NOMO-1 treated with dmso at 0.1 percent for 144 hours (cell line): Measurements from ENCODE around the gene GINS1.
A peak's percentile ranks its signal among the peaks of the same experiment; 100 is the strongest.
"Not testable (repeated sequence)": the region's sequence is repeated elsewhere in the genome, so short reads cannot be mapped to it uniquely, and the experiment has no call there.

ENCODE experiments used
- DNase-seq: peaks from one replicate; lab custom pipeline; 2025; ENCODE audit not compliant: unreplicated experiment; lab: John Stamatoyannopoulos, UW

The GINS1 gene

DNA sequence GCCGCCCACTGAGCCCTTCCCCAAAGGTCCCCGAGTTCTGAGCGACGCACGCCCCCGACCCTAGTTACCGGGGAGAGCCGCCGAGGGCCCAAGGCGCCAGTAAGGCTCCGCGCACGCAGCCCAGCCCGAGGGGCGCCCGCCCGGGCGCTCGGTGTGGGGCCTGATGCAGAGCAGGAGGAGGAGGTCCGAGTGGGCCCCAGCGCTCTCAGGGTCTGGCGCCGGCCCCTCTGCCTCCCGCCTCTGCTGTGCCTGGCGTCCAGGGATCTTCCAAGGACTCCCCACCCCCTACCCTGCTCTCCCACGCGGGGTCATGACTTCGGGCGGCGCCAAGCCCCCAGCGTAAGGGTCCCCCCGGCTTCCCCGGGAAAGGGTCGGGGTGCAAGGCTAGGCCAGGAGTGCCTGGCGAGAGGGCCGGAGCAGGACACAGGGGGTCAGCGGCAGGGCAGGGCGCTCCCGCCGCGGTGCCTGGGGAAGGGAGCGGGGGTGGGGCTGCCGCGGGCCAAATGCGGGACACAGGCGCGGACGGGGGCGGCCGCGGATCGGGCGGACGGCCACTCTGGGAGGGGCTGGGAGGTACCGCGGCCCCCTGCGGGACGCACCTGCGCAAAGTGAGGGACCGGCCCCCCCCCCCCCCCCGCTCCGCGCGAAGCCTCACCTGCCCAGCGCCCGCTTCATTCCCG lies 17.5 kb upstream of the GINS1 start:
- DNase-seq: no peak

GRCh38 chr20:25390538-25391528 lies 16.6 kb upstream of the GINS1 start, which contains the start of gene ABHD12:
Gene ABHD12 (minus strand): TSS chr20:25390835. CDS start chr20:25390703, 132 bp downstream.
- peak; percentile 95 for DNase-seq

GRCh38 chr20:25394276-25394675 lies 13.2 kb upstream of the GINS1 start:
- no peak for DNase-seq

DNA sequence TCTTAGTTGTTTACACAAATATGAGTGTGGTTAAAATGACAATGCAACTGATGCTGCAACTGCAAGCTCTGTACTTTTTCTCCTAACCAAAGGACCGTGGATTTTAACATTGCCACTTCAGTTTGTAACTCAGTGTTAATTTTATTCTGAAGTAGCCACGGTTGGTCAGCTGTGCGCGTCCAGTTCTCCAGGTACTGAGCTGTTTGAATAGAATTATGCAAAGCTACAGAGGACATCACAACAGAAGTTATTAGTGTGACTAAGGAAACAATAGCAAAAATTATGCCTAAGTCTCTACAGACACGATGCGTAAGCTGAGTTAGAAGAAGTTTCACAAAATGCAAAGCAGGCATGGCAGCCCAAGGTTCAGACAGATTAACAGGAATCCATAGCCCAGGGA lies 12.5 kb upstream of the GINS1 start:
- no peak for DNase-seq

DNA sequence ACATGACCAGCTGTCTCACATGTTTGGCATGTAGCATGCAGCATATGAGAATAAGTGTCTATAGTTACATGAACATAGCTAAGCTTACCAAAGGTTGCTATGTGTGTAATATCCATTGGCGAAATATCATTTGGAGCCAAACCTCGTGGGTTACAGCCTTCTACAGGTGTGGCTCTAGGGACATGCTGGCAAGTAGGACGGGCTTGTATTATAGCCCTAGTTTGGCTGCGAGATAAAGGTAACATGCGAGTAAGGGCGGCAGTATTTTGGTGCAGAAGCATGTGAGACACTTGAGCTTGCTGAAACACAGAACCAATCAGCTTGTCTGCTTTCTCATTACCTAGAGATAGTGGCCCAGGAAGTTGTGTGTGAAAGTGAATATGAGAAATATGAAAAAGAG lies 10.4 kb upstream of the GINS1 start:
- DNase-seq: no peak

DNA sequence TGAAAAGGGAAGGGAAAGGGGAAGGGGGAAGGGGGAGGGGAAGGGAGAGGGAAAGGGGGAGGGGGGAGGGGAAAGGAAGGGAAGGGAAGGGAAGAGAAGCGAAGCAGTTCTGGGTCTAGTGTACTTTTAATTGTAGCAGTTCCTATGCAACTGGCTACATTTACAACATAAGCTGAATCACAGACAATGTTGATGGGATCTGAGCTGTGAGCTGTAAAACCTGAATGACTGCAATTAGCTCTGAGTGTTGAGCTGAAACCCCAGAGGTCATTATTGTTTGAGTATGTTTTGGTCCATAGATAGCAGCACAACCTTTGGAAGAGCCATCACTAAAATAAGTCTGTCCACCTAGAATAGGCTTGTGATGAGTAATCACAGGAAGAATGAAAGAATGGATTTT lies 9.7 kb upstream of the GINS1 start:
- no peak for DNase-seq

DNA sequence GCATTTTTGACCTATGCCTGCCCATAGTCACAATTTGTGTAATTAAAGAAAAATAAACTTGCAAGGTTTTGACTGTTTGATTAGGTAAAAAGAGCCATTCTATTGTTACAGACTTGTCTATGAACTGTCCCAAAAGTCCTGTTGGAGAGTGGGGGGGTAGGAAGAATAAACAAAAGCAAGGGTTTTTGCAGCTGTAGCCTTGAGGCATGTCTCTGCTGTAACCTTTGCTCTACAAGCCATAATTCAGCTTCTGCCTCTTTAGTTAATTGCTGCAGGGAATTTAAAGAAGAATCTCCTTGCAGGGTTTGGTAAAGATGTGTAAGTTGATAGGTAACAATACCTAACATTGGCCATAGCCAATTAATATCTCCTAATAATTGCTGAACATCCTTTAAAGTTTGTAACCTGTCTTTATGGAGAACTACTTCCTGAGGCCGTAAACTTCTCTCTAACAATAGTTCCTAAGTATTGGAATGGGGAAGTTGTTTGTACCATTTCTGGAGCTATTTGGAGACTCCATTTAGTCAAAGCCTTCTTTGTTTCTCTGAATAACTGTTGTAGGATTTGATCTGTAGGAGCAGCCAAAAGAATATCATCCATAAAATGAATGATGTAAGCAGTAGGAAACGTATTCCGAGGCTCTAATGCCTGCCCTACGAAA lies 9.0 kb upstream of the GINS1 start:
- DNase-seq: no peak

- peak; percentile 9 for DNase-seq
Measured at GRCh38 chr20:25399037-25399430, 8.4 kb upstream of the GINS1 start.

- DNase-seq: not testable (repeated sequence)
Measured at GRCh38 chr20:25400291-25400732, 7.2 kb upstream of the GINS1 start.

DNA sequence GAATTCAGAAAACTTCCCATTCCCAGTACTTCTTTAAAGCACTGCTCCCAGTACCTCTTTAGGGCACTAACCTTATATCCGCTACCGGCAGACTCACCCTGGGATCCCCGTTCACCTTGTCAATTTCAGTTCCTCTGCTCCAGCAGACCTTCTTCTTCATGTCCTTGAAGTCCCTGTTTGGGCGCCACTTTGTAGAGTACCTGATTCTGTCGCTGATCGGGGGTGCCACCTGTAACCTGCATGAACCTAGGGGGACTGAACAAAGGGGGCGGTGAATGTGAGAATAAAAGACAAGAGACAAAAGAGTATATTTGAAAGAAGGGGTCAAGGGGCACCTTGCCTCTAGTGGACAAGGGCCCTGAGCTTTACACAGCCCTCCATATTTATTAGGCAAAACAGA lies 4.9 kb upstream of the GINS1 start:
- DNase-seq: no peak

DNA sequence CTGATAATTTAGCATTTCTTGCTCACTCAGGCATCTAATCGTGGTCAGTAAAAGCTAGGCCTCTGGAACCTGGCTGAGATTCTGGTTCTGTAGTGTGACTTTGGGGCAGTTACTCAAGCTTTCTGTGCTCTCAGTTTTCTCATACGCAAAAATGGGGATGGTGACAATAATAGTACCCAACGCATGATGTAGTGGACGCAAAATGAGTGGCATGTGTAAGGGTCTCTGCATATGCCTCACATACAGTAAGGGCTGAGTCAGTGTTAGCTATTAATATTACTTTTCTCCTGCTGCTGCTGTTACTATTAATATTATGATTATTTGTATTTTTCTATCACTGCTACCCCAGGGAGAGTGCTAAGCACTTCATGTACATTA lies 686 bp downstream of the GINS1 start:
- DNase-seq: no peak

DNA sequence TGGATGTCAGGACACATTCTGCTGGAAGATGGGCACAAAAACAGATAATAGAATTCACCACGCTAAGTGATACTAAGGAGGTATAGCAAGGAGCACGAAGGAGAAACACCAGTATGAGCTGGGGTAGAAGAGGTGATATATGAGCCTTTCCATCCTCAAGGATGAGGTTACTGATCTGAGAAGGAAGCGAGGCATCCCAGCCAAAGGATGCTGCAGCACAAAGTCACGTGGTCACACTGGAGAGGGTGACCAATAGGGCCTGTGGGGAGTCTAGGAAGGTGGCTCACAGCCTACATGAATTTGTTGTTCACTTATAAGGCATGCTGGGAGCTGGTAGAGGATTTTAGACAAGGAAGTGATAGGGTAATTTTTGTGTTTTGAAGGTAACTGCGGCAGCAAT lies 1.4 kb downstream of the GINS1 start:
- no peak for DNase-seq

DNA sequence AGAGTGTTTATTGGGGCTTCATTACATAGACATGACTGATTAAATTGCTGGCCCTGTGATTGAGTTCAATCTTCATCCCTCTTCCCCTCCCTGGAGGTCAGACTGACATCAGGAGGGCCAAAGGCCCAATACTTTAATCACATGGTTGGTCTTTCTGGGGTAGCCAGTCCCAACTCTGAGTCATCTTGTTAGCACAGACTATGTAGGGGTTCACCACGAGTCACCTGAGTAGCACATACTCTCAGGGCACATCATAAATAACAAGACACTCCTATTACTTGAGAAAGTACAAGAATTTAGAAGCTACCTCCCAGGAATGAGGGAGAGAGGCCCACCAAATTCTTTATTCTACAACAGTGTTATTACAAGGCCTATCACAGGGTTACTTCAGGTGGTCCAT lies 11.3 kb downstream of the GINS1 start:
- no peak for DNase-seq

GRCh38 chr20:25421102-25421501 lies 13.6 kb downstream of the GINS1 start:
- DNase-seq: no peak

DNA sequence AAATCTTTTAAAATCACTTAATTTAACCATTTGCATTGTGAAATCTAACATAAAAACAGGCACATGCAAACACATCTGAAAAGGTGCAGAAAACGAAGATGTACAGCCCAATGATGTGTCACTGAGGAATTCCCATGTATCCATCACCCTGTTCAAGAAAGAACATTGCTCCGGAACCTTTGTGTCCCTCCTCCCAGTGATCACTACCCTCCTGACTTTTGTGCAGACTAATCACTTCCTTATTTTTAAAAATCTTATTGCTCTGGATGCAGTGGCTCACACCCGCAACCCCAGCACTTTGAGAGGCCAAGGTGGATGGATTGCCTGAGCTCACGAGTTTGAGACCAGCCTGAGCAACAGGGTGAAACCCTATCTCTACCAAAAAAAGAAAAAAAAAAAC lies 14.6 kb downstream of the GINS1 start:
- no peak for DNase-seq

GRCh38 chr20:25424536-25424935 lies 17.1 kb downstream of the GINS1 start:
- DNase-seq: no peak

DNA sequence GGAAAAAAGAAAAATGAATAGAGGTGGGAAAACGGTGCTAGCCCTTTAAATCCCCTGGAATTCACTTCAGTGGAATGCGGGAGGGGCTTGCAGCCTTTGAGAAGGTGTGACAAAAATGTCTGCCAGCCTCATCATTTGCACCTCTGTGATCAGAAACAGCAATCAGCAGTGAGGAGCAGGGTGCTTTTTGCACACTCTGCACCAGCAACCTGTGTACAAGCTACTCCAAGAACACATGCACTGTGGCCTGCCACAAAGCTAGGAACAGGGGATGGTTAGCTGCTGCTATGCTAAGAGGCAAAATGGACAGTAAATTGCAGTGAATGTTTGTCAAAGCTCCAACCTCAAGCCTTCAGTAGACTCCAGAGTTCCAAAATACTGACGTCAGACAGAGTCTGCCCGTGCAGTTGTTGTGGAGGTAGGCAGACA lies 29.7 kb downstream of the GINS1 start:
- no peak for DNase-seq

DNA sequence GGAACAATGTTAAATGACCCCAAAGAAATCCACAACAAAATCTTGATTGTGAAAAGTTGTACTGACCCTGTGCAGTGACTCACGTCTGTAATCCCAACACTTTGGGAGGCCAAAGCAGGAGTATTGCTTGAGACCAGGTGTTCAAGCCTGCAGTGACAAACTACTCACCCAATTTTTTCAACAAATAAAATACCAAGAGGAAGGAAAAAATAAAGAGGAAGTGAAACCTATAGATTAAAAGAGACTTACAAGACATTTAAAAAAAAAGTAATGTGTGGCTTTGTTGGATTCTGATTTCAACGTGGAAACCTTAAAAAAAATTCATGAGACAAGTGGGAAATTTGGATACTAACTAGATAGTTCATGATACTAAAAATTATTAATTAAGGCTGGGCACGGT lies 31.9 kb downstream of the GINS1 start:
- DNase-seq: peak; percentile 42

DNA sequence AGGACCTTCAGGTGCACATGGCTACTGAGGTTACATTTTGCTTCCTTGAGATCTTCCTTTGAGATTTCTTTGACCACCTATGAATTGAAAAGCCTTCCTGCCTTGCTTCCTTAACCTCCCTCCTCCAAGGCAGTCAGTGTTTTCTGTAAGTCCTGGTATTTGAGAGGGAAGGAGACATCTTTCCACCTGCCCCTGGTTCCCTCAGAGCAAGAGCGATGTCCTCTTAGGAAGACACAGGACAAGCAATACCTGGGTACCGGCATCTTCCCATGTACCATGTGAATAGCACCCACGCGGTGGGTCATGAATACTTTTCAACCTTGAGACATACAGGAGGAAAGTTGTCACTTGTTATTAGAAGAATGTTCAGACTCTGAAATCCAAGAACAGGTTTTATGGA lies 37.1 kb downstream of the GINS1 start:
- no peak for DNase-seq

- no peak for DNase-seq
Measured at GRCh38 chr20:25447671-25448070, 40.2 kb downstream of the GINS1 start.

GRCh38 chr20:25452333-25452732 lies 44.9 kb downstream of the GINS1 start:
- DNase-seq: no peak
